WTC11 (cell line): ENCODE results near the gene PNMA6E. TPM values are rescaled to one million over a fixed set of nuclear protein-coding genes. Genes with fewer than 3 reads are reported as not detected.

Experiments
- ATAC-seq: fragments of 200-7000 bp; cut with Tn5 transposase; 2 replicates; pipeline ENCODE4 v1.10.0; 2021; ENCODE audit warnings: mild to moderate bottlenecking, moderate library complexity
- CTCF ChIA-PET: fragments of 300-600 bp; sonication (Branson Sonifier 250); formaldehyde crosslinking; loops from one replicate; lab custom pipeline; 2021; ENCODE audit warnings: antibody characterized with exemption; lab: Charles Lee
- POLR2A ChIA-PET: fragments of 350-600 bp; sonication (Branson Sonifier 250); formaldehyde crosslinking; loops from one replicate; lab custom pipeline; 2021; ENCODE audit warnings: antibody characterized with exemption; lab: Charles Lee
- DNase-seq: peaks from one replicate; pipeline ENCODE4 v3.0.0; 2021; ENCODE audit warnings: low spot score
- H3K27ac Mint-ChIP-seq: 2 replicates; pipeline ENCODE4 v1.8.0; 2021; ENCODE audit warnings: mixed read lengths
- H3K27me3 Mint-ChIP-seq: 2 replicates; pipeline ENCODE4 v1.8.0; 2021; ENCODE audit warnings: low read depth, mild to moderate bottlenecking, moderate library complexity, mixed read lengths
- H3K36me3 Mint-ChIP-seq: 2 replicates; pipeline ENCODE4 v1.8.0; 2021; ENCODE audit warnings: mixed read lengths
- H3K4me1 Mint-ChIP-seq: 2 replicates; pipeline ENCODE4 v1.8.0; 2022; ENCODE audit warnings: mixed read lengths
- H3K4me3 Mint-ChIP-seq: 2 replicates; pipeline ENCODE4 v1.8.0; 2021; ENCODE audit warnings: mild to moderate bottlenecking, moderate library complexity, mixed read lengths
- H3K9me3 Mint-ChIP-seq: 2 replicates; pipeline ENCODE4 v1.8.0; 2021; ENCODE audit warnings: mixed read lengths
- CREM ChIP-seq: sonication (generic); formaldehyde crosslinking; IDR thresholded peaks from 2 replicates; pipeline ENCODE4 v1.8.1; 2022; ENCODE audit warnings: mild to moderate bottlenecking, missing genetic modification reagents, moderate library complexity
- E2F5 ChIP-seq: sonication (generic); formaldehyde crosslinking; IDR thresholded peaks from 2 replicates; pipeline ENCODE4 v1.8.1; 2022; ENCODE audit warnings: mild to moderate bottlenecking, moderate library complexity, missing genetic modification reagents
- GABPB1 ChIP-seq: sonication (generic); formaldehyde crosslinking; IDR thresholded peaks from 2 replicates; pipeline ENCODE4 v1.8.1; 2023; ENCODE audit warnings: mild to moderate bottlenecking, missing genetic modification reagents
- GRHL2 ChIP-seq: fragments of 250-450 bp; sonication (Bioruptor Pico); IDR thresholded peaks from 2 replicates; pipeline ENCODE4 v1.8.0; 2022; ENCODE audit warnings: mild to moderate bottlenecking, moderate library complexity; ENCODE audit not compliant: insufficient replicate concordance, severe bottlenecking
- HMGA2 ChIP-seq: fragments of 250-450 bp; sonication (Bioruptor Pico); IDR thresholded peaks from 2 replicates; pipeline ENCODE4 v1.4.0; 2021; ENCODE audit warnings: mild to moderate bottlenecking, moderate library complexity
- MLX ChIP-seq: sonication (generic); formaldehyde crosslinking; IDR thresholded peaks from 2 replicates; pipeline ENCODE4 v1.8.1; 2023; ENCODE audit warnings: mild to moderate bottlenecking, missing genetic modification reagents, moderate library complexity
- NR3C1 ChIP-seq: sonication (generic); formaldehyde crosslinking; conservative IDR thresholded peaks from 2 replicates; pipeline ENCODE4 v1.8.1; 2023; ENCODE audit warnings: low read depth, mild to moderate bottlenecking, missing genetic modification reagents
- SMAD3 ChIP-seq: sonication (generic); formaldehyde crosslinking; IDR thresholded peaks from 2 replicates; pipeline ENCODE4 v1.8.0; 2022; ENCODE audit warnings: missing genetic modification reagents, mild to moderate bottlenecking, borderline replicate concordance
- ZNF121 ChIP-seq: sonication (generic); formaldehyde crosslinking; IDR thresholded peaks from 2 replicates; pipeline ENCODE4 v1.8.0; 2023; ENCODE audit warnings: missing genetic modification reagents
- ZNF138 ChIP-seq: sonication (generic); formaldehyde crosslinking; conservative IDR thresholded peaks from 2 replicates; pipeline ENCODE4 v1.8.1; 2022; ENCODE audit warnings: mild to moderate bottlenecking, moderate library complexity, missing genetic modification reagents
- ZNF317 ChIP-seq: sonication (generic); formaldehyde crosslinking; IDR thresholded peaks from 2 replicates; pipeline ENCODE4 v1.8.1; 2023; ENCODE audit warnings: low read depth, mild to moderate bottlenecking, moderate library complexity, missing genetic modification reagents, borderline replicate concordance
- ZNF416 ChIP-seq: fragments of 250-450 bp; sonication (Bioruptor Pico); IDR thresholded peaks from 2 replicates; pipeline ENCODE4 v1.9.0; 2021; ENCODE audit warnings: mild to moderate bottlenecking, inconsistent platforms
- ZNF423 ChIP-seq: fragments of 250-450 bp; sonication (Bioruptor Pico); IDR thresholded peaks from 2 replicates; pipeline ENCODE4 v2.1.2; 2022; ENCODE audit warnings: mild to moderate bottlenecking, moderate library complexity
- total RNA-seq: library from RNA; stranded (reverse); gene quantifications from 3 replicates; pipeline ENCODE4 v1.2.3, GENCODE V29; 2021
- TF ChIP-seq, protein P1 (sequence below): sonication (generic); formaldehyde crosslinking; IDR thresholded peaks from 2 replicates; pipeline ENCODE4 v1.8.0; 2023; ENCODE audit warnings: missing genetic modification reagents, mild to moderate bottlenecking, borderline replicate concordance

The PNMA6E gene
- total RNA-seq, 1 experiment from 2014 or later: not detected

- no peak overlapping the region for H3K4me3 Mint-ChIP-seq
- no peaks in the 10 kb centered on the region for H3K27me3 Mint-ChIP-seq
- ChIA-PET CTCF (no interaction called here), POLR2A (no interaction called here)
- peaks cover 3% of the 10 kb centered on the region for H3K36me3 Mint-ChIP-seq
- TF ChIP-seq GRHL2 (CRISPR knock-in tag): no peak
- TF ChIP-seq CREM (CRISPR knock-in tag): no peak
- no peak for TF ChIP-seq E2F5 (CRISPR knock-in tag)
- TF ChIP-seq ZNF121: no peak
- no peak for TF ChIP-seq ZNF138 (CRISPR knock-in tag)
- H3K4me1 Mint-ChIP-seq: no peaks in the 10 kb centered on the region
- ATAC-seq: no peak
- no peaks in the 10 kb centered on the region for H3K9me3 Mint-ChIP-seq
- no peak for DNase-seq
- H3K27ac Mint-ChIP-seq: no peak overlapping the region
These were observed 49.8 kb upstream of the PNMA6E start for GRCh38 chrX:153450949-153451277.

GRCh38 chrX:153450114-153450948, 49.2 kb upstream of the PNMA6E start:
- TF ChIP-seq HMGA2 (CRISPR knock-in tag) (no peak), ZNF416 (CRISPR knock-in tag) (no peak), ZNF317 (CRISPR knock-in tag) (no peak), NR3C1 (CRISPR knock-in tag) (no peak), GRHL2 (CRISPR knock-in tag) (no peak), SMAD3 (CRISPR knock-in tag) (no peak), GABPB1 (CRISPR knock-in tag) (no peak), ZNF138 (CRISPR knock-in tag) (no peak), MLX (CRISPR knock-in tag) (no peak), ZNF423 (CRISPR knock-in tag) (no peak), CREM (CRISPR knock-in tag) (no peak), E2F5 (CRISPR knock-in tag) (no peak)
- TF ChIP-seq, protein P1, sequence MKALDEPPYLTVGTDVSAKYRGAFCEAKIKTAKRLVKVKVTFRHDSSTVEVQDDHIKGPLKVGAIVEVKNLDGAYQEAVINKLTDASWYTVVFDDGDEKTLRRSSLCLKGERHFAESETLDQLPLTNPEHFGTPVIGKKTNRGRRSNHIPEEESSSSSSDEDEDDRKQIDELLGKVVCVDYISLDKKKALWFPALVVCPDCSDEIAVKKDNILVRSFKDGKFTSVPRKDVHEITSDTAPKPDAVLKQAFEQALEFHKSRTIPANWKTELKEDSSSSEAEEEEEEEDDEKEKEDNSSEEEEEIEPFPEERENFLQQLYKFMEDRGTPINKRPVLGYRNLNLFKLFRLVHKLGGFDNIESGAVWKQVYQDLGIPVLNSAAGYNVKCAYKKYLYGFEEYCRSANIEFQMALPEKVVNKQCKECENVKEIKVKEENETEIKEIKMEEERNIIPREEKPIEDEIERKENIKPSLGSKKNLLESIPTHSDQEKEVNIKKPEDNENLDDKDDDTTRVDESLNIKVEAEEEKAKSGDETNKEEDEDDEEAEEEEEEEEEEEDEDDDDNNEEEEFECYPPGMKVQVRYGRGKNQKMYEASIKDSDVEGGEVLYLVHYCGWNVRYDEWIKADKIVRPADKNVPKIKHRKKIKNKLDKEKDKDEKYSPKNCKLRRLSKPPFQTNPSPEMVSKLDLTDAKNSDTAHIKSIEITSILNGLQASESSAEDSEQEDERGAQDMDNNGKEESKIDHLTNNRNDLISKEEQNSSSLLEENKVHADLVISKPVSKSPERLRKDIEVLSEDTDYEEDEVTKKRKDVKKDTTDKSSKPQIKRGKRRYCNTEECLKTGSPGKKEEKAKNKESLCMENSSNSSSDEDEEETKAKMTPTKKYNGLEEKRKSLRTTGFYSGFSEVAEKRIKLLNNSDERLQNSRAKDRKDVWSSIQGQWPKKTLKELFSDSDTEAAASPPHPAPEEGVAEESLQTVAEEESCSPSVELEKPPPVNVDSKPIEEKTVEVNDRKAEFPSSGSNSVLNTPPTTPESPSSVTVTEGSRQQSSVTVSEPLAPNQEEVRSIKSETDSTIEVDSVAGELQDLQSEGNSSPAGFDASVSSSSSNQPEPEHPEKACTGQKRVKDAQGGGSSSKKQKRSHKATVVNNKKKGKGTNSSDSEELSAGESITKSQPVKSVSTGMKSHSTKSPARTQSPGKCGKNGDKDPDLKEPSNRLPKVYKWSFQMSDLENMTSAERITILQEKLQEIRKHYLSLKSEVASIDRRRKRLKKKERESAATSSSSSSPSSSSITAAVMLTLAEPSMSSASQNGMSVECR (CRISPR knock-in tag): no peak
- DNase-seq (no peak), ATAC-seq (no peak)
- Mint-ChIP-seq H3K27ac (no peak overlapping the region), H3K4me3 (no peak overlapping the region), H3K4me1 (no peaks in the 10 kb centered on the region), H3K9me3 (no peaks in the 10 kb centered on the region), H3K27me3 (no peaks in the 10 kb centered on the region), H3K36me3 (peaks cover 3% of the 10 kb centered on the region)
- ChIA-PET POLR2A (no interaction called here), CTCF (interaction anchor here (0.8 kb wide), 1 partner anchor 44 kb away, joined by 3 read pairs; the partner anchor contains the start of gene BGN)
